ENCODE results near the gene SCGN.

The SCGN gene, protein sequence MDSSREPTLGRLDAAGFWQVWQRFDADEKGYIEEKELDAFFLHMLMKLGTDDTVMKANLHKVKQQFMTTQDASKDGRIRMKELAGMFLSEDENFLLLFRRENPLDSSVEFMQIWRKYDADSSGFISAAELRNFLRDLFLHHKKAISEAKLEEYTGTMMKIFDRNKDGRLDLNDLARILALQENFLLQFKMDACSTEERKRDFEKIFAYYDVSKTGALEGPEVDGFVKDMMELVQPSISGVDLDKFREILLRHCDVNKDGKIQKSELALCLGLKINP

DNA sequence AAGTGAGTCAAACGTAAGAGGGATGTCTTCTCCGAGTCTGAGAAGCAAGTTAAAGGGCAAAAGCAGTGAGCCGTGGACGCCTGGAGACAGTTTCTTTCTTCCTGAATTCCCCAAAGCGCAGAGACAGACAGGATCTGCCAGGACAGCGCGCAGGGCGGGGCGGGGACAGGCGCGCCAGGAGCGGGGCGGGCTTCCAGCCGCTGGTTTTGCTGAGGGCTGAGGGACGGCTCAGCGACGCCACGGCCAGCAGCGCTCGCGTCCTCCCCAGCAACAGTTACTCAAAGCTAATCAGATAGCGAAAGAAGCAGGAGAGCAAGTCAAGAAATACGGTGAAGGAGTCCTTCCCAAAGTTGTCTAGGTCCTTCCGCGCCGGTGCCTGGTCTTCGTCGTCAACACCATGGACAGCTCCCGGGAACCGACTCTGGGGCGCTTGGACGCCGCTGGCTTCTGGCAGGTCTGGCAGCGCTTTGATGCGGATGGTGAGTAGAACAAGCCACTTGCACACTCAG, at the start of gene SCGN:
Gene SCGN (plus strand): TSS at position 209 of the 509 bp plus-strand sequence. CDS start 189 bp downstream, at position 398.
- no peak for FAIRE-seq

DNA sequence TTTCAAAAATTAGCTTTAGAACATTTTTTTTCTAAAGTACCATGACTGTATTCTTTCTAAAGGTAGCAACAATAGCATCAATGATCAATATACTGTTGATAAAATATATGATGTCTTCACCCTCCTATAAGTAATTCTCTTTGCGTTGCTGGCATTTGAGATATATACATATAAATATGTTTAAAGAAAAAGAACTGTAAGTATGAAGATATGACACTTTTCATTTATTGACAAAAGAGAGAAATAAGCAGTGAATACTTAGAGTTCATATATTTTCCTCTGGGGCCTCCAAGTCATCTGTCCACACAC, 49.4 kb upstream of the SCGN start:
- FAIRE-seq: no peak

DNA sequence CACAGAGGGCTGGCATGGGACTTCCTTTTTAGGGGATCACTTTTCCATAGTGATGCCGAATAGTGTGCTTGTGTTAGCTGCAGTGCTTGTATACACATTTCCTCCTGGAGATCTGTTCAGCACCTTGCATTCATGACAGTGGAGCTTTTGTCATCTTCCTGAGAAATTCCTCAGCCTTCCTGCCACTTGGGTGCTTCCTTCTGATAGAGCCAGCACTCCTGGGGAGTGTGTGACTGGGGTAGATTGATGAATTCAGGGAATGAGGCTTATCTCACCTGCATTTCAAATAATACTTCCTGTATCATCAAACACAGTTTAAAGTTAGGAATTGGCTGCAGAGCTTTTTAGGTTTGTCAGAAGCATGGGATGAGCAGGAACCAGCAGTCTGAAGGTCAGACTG, 48.8 kb upstream of the SCGN start:
- no peak for FAIRE-seq

DNA sequence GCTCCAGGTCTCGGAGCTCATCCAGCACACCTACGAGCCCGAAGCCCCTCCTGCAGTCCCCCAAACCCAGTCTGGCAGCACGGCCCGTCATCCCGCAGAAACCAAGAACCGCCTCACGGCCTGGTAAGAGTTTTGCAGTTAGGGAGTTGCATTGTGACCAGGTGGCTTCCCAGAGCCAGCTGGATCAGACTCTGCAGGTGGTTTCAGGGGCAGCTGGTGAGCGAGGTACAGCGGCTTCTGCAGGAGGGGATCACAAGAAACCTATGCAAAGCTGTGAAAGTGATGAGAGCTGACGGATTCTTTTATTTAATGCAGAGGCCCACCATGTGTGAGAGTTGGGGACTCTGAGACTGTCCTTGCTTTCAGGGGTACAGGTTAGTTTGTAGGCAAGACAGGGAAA, 45.9 kb upstream of the SCGN start:
- FAIRE-seq: no peak

DNA sequence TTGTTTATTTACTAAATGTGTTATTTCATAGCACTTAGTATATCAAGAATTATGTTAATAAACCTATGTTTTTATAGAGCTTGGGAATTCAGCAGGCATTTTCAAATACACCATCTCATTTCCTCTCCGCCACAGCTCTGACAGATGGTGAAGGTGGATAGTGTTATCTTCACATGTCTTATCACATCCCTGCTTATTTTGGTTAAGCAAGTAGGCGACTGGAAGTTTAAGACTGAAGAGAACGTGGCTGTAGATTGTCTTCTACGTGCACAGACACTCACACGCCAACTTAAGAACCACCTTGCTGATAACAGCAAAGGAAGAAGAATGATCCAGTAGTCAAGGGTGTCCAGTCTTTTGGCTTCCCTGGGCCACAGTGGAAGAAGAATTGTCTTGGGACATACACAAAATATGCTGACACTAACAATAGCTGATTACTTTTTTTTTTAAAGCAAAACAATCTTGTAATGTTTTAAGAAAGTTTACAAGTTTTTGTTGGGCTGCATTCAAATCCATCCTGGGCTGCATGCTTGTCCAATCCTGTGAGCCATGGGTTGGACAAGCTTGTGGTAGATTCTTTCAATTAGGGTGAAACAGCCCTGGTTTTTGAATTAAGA, 43.3 kb upstream of the SCGN start:
- no peak for FAIRE-seq

DNA sequence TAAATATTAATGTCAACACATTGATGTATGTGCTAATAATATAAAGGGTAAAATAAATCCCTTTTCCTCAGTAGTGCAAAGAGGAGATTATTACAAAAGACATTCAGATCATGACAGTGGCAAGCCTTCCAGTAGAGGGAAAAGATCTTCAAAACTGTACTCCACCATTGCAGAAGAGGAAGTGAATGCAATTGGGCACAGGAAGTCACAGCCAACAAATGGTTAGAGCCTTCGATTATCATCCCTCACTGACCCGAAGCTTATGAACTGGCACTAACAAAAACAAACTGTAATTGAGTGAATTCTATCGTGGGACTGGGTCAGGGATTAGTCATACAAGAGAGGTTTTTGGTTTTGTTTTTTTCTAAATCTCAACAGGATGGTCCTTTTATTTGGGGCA, 39.3 kb upstream of the SCGN start:
- FAIRE-seq: no peak

DNA sequence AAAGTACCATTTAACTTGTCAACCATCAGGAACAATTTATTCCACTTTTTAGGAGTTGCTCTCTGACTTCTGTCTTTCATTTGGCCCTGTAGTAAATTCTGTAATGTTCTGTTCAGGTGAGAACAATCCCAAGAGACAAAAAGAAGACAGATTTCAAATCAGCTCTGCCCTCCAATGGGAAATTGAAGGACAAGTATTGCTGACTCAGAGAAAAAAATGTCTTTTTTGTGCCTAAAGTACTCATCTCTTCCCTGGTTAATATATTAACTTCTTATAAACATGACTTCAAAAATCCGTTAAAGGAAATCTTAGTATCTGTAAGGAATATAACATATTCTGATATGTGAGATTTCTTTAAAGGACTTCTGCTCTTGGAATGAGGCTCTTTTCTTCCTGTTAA, 38.6 kb upstream of the SCGN start:
- FAIRE-seq: no peak

DNA sequence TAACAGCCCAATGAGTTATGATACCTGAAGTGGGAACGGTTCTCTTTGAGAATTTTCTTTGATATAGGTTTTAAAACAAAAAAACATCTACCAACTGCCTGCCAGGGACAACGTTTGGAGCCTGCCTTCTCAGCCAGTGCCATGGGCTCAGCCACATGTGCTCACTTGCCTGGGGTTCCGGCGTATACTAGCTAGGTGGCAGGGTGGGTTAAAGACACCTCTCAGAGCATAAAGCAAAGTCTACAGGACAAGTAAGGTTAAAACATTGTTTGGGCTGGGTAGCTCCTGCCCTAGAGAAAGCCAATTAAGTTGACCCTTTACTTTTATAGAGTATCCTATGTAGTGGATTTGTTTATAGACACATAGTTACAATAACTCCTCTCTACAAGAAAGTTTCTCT, 38.0 kb upstream of the SCGN start:
- FAIRE-seq: no peak

DNA sequence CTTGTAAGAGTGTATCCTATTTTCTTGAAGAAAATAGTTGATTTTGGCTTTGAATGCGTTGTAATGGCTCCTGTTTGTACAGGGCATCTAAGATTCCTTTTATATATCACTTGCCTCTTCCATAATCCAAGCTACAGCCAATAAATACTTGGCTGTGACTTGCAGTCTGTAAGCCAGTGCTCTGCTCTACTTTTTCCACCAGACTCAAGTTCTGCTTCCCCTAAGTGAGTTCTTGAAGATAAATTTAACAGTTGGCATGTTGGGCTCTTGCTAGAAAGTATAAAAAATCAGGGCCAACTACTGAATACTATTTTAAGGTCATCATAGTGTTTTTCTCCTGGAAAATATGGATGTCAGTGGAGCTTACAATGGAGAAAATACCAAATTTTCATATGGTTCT, 36.5 kb upstream of the SCGN start:
- no peak for FAIRE-seq

DNA sequence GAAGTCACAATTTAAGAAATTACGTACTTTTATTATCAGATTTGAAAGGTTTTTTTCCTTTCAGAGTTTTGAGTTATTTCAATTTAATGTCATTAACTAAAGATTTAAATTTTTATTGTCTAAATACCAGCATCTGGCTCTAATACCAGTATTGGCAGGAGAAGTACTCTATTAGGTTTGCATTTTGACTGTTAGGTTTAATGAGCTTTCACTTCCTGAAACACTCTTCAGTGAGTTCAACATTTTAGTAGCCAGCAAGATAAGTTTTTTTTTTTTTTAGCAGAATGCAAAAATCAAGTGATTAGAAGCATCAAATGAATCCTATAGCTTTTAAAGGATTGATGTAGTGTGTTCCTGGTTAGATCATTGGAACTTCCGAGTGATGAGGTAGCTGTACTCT, 34.0 kb upstream of the SCGN start:
- FAIRE-seq: no peak

DNA sequence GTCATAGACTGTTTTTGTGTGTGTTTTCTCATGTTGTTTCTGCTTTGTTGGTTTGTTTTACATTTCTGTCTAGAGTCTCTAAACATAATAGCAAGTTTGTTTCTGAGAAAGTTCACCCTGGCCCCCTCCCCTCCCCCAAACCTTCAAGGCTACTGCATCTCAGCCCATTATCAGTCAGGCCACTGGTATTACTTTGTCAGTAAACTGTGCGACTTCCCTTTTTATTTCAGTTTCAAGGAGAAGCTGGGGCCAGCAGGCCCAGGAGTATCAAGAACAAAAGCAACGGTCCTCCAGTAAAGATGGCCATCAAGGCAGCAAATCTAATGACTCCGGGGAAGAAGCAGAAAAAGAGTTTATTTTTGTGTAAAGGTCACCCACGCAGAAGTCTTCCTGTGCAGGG, 32.8 kb upstream of the SCGN start:
- no peak for FAIRE-seq

DNA sequence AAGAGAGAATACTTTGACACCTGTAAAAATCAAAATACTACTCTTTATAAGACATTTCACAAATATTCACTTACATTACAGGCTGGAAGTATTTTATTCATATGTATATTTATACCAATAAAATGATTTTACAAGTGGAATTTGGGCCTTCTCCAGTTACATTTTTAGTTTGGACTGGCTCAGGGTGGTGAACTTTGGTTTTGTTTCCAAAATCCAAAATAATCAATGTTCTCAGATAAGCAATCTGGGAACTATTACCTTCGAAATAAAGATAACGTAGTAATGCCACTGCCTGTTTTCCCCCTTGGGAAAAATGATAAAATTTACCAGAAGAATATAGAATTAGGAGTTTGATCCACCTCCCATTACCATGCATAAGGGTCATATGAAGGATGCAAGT, 31.6 kb upstream of the SCGN start:
- FAIRE-seq: no peak

DNA sequence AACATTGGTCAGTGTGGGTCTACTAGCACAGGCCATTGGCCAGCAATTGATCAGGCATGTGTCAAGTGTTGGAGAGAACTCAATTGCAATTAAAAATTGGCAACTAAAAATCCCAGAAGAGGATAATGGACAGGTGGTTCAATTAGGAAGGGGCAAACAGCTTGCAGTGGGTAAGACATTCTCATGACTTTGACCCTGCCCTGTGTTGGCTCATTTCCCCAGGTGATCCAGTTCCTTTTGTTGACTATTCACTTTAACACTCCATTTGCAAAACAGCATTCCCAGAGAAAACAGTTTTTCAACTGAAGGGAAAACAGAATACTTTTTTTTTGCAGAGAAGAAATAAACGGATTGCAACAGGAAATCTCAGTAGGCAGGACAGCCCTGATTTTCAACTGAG, 28.9 kb upstream of the SCGN start:
- no peak for FAIRE-seq

DNA sequence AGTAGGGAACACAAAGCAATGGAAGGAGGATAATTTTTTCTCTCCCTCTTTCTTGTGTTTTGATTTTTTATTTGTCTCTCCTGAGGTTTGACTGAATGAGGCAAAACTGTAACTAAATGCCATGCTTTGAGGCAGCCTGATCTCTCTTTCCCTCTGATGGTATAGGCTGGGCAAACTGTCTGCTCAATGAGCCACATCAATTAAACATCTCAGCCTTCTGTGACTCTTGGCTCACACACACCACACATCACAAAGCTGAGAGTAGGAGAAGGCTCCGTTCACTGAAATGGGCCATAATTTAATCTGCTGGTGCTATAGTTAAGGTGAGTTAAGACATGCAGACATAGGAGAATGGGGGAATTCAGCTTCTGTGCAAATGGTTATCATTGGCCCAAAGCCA, 28.1 kb upstream of the SCGN start:
- FAIRE-seq: no peak

DNA sequence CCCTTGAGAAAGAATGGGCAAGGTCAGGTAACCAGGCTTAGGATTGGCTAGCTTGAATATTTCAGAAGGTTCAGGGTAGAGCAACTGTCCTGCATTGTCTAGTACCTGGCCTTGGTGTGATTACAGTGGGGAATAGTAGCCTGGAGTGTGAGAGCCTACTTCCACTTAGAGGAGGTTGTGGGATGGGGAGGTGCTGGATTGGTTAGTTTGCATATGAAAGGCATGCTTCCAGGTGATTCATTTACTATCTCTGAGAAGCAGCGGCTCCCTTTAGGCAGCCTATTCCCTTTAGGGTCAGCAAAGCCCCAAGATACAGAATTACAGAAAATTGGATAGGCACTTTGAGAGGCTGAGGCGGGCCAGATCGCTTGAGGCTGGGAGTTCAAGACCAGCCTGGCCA, 25.0 kb upstream of the SCGN start:
- no peak for FAIRE-seq

DNA sequence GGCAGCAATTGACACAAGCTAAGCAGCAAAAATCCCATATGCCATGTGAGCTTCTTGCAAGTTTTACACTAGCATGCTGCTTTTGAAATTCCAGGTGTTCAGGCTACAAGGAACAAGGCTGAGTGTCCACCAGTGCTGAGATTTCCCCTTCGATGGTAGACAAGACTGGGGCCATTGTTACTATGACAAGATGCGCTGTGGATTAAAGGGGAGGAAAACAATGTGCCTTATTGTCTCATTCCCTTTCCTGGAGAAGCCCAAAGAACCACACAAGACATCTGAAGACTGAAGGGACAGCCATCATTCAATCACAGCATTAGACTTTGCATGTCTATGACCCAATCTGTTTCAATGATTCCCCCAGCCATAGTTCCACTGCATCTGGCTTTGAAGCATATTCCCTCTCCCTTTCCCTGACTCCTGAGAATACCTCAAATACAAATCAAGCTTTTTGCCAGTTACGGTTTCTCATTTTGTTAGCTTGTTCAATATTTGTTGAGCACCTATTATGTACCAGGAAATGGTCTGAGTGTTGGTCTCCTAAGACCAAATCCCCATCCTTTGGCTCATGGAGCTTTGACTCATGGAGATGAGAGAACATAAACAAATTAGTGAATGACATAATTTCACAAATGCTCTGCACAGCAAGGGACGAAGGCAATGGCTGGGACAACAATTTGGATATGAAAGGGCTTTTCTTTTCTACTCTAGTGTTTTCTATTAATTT, 23.4 kb upstream of the SCGN start:
- no peak for FAIRE-seq

DNA sequence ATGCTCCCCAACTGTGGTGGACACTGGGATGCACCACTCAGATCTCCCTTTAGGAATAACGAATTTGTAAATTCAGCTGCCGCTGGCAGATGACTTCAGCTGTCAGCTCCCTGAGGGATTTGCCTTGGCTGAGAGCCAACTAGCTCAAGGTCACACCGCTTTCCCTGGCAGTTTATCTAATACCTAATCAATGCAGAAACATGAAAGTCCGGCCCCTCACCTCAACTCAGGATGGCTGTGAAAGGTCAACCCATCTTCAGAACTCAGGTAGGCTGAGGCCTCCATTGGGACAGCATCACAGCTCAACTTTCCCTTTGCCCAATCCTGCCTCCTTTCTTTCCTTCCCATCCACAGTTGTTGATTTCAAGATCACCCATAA, 22.8 kb upstream of the SCGN start:
- no peak for FAIRE-seq

DNA sequence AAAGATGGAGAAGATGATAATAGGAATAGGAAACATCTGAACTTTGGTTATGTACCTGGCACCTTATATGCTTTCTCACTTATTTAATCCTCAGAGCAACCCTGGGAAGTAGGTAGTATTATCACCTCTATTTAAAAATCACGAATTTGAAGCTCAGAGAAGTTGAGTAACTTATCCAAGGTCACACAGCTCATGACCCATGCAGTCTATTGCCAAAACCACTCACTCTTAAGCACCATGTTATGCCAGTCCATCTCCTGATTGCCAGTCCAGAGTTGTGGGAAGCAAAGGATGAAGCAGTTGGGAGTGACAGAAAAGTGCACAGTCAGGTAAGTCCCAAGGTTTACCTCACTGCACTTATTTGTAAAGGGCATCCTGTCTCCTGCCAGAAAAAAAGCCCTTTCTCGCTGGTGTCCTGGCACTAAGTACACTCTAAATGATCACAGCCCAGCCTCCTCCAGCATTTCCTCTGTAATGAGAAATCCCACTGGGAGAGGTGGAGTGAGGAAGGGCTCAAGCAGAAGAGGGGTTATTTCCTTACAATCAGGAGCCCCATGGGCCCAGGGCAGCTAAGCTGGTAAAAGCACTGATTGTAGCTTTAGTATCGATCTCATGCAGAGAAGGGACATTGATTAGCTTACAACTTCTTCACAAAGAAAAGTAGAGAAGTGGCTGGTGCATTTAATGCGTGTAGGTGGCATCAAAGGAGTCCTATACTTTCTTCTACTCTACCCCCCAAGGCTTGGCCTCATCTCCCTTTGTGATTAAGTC, 21.3 kb upstream of the SCGN start:
- FAIRE-seq: no peak

DNA sequence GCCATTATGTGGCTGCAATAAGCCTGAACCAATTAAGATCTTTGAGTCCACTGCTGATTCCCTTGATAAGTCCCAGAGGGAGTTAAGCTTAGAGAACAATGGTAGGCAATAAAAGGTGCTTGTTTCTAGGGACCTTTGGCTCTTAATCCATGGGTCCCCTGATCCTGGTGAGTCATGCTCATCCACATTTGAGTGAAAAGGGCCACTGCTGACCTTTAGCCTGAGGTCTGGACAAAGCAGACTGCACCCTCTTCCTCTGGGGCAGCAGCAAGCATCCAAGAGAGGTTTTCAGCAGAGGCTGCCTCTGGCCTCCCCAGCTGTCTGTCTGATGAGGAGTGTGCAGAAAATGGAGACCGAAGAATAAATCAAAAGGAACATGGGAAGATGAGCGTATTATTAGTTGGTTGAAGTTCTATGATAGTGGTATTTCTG, 16.1 kb upstream of the SCGN start:
- no peak for FAIRE-seq

DNA sequence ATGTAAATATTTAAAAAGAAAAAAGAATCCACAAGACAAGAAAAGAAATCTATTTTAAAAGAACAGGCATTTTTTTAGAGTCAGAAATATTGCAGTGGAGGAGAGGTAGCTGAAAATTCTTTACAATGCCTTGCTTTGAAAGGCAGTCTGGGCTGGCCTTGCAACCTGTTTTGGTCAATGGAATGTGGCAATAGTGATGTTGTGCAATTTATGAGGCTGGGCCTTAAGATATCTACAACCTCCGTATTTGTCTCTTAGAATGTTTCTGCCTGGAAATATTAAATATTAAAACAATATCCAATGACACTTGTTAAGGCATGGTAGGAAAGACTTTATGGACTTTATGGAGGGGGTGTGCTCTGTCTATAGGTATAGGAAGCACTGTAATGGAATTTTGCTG, 14.8 kb upstream of the SCGN start:
- FAIRE-seq: no peak

DNA sequence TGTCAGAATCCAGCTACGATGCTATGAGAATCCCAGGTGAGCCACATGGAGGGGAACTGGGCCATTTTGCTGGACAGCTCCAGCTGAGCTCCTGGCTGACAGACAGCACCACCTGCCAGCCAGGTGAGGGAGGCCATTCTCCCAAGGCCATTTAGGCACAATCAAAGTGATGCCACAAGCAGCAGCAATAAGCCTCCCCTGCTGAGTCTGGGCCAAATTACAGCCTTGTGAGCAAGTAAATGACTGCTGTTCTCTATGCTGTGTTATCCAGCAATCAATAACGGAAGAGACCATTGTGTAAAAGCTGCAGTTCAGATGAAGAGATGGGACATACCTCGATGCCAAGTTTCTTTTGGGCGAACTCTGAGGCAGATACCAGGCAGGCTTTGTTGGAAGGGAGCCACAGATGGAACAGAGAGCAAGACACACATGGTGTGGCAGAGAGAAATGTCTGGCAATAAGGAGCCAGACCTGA, 14.0 kb upstream of the SCGN start:
- FAIRE-seq: no peak

DNA sequence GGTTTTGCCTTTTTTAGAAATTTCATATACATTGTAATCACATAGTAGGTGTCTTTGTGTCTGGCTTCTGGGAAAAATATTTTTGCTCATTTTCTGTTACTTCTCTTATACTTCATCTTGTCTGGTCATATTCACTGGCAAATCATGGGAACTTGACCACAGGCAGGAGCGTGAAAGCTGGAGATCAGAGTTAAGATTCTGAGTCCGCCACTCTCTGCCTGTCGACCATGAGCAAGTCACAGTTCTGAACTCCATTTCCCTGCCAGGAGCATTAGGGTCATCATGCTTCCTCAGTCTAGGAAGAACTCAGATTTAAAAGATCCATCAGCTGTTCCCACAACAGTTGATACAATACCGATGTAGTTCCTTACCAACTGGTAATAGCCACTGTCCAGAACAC, 12.4 kb upstream of the SCGN start:
- FAIRE-seq: no peak

DNA sequence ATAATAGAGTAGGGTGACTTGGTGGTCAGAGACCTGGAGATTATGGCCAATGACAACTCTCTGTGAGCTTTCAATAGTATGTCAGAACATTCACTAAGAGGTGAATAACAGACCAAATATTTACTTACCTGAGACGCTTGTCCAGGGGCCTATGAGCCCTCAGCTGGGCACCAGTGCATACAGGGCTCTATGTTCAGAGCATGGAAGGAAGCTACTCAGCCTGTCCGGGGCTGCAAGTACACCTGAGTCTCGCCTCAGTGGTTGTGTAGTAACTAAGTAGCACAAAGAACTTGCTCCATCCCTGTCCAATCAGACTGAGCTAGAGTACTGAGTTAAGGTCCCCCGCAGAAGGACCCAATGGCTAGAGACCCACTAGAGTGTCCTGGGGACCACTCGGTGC, 11.6 kb upstream of the SCGN start:
- FAIRE-seq: no peak

Measured in endometrium (tissue), 2 donors.